DND-41 (cell line): ENCODE results near the gene NUFIP2.

Source experiments
- ATAC-seq: fragments of 200-7000 bp; cut with Tn5 transposase; 3 replicates; pipeline ENCODE4 v1.9.1; 2021; ENCODE audit warnings: low read depth; ENCODE audit not compliant: insufficient read depth
- DNase-seq: peaks from one replicate; pipeline ENCODE4 v3.0.0-alpha.2; 2020
- H2AFZ ChIP-seq: 2 replicates; pipeline ENCODE4 v1.6.0; 2012; ENCODE audit warnings: low read depth, low read length
- H3K27ac ChIP-seq: 2 replicates; pipeline ENCODE4 v1.5.1; 2012; ENCODE audit warnings: low read length, inconsistent platforms
- H3K27me3 ChIP-seq: fragments of 200-600 bp; sonication (generic); 2 replicates; pipeline ENCODE4 v1.6.0; 2012; ENCODE audit warnings: low read length, mild to moderate bottlenecking, inconsistent platforms; ENCODE audit not compliant: insufficient read depth, poor library complexity
- H3K36me3 ChIP-seq: 2 replicates; pipeline ENCODE4 v1.5.1; 2012; ENCODE audit warnings: low read length, inconsistent platforms; ENCODE audit not compliant: insufficient read depth
- H3K4me1 ChIP-seq: 2 replicates; pipeline ENCODE4 v1.5.1; 2012; ENCODE audit warnings: mild to moderate bottlenecking, low read length; ENCODE audit not compliant: insufficient read depth
- H3K4me2 ChIP-seq: 2 replicates; pipeline ENCODE4 v1.6.0; 2012; ENCODE audit warnings: mild to moderate bottlenecking, moderate library complexity, low read length, inconsistent platforms; ENCODE audit not compliant: insufficient read depth
- H3K4me3 ChIP-seq, 2 experiments: fragments of 200-600 bp in 1 of 2; shearing (Covaris generic) in 1 of 2; 2 replicates each; pipeline ENCODE4 v1.5.1; 2012 to 2016; ENCODE audit warnings: inconsistent platforms in 2 of 2, low read length in 2 of 2, mild to moderate bottlenecking in 2 of 2, low read depth in 1 of 2, moderate library complexity in 1 of 2
- H3K79me2 ChIP-seq: 2 replicates; pipeline ENCODE4 v1.6.0; 2012; ENCODE audit warnings: low read length, inconsistent platforms; ENCODE audit not compliant: insufficient read depth
- H3K9ac ChIP-seq: 2 replicates; pipeline ENCODE4 v1.6.0; 2012; ENCODE audit warnings: low read depth, mild to moderate bottlenecking, inconsistent platforms, low read length, moderate library complexity
- H3K9me3 ChIP-seq: 2 replicates; pipeline ENCODE4 v1.5.1; 2012; ENCODE audit warnings: low read length, moderate library complexity, mild to moderate bottlenecking, inconsistent platforms; ENCODE audit not compliant: insufficient read depth, severe bottlenecking
- H4K20me1 ChIP-seq: 2 replicates; pipeline ENCODE4 v1.6.0; 2012; ENCODE audit warnings: low read length; ENCODE audit not compliant: insufficient read depth
- EZH2 ChIP-seq: IDR thresholded peaks from 3 replicates; pipeline ENCODE4 v1.6.1; 2012; ENCODE audit warnings: borderline replicate concordance, low read depth, mild to moderate bottlenecking, moderate library complexity, low read length, inconsistent platforms; ENCODE audit not compliant: severe bottlenecking
- TF ChIP-seq, protein P1 (sequence below): IDR thresholded peaks from 2 replicates; pipeline ENCODE4 v1.5.1; 2012; ENCODE audit warnings: borderline replicate concordance, low read length, moderate library complexity, mild to moderate bottlenecking; ENCODE audit not compliant: poor library complexity, severe bottlenecking; ENCODE audit errors: extremely low read depth

NUFIP2 gene

DNA sequence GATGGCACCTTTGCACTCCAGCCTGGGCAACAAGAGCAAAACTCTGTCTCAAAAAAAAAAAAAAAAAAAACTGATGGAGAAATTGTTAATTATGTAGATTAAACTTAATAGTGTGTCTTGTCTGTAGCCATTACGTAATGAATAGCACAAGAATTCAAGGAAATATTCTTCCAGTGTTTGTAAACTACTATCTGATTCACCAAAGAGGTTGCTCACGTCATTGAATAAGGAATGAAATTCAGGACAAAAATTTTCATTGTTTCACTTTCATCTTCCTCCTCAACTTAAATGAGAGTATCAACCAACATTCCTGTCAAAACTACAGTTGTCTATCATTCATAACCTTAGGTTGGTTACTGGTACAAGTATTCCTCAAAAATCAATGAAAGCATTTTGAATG is 83.1 kb downstream of the NUFIP2 start:
- H2AFZ ChIP-seq: no peak overlapping the region
- H3K9me3 ChIP-seq: no peaks in the 10 kb centered on the region
- H3K4me2 ChIP-seq: no peak overlapping the region
- peaks cover 3% of the 10 kb centered on the region for H3K27me3 ChIP-seq
- H4K20me1 ChIP-seq: no peaks in the 10 kb centered on the region
- DNase-seq (no peak), ATAC-seq (no peak)
- H3K4me1 ChIP-seq: no peaks in the 10 kb centered on the region
- TF ChIP-seq, protein P1, sequence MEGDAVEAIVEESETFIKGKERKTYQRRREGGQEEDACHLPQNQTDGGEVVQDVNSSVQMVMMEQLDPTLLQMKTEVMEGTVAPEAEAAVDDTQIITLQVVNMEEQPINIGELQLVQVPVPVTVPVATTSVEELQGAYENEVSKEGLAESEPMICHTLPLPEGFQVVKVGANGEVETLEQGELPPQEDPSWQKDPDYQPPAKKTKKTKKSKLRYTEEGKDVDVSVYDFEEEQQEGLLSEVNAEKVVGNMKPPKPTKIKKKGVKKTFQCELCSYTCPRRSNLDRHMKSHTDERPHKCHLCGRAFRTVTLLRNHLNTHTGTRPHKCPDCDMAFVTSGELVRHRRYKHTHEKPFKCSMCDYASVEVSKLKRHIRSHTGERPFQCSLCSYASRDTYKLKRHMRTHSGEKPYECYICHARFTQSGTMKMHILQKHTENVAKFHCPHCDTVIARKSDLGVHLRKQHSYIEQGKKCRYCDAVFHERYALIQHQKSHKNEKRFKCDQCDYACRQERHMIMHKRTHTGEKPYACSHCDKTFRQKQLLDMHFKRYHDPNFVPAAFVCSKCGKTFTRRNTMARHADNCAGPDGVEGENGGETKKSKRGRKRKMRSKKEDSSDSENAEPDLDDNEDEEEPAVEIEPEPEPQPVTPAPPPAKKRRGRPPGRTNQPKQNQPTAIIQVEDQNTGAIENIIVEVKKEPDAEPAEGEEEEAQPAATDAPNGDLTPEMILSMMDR: no peak
- TF ChIP-seq EZH2: no peak
- H3K4me3 ChIP-seq: no peak overlapping the region
- no peak overlapping the region for H3K9ac ChIP-seq
- no peak overlapping the region for H3K27ac ChIP-seq
- no peaks in the 10 kb centered on the region for H3K79me2 ChIP-seq
- H3K36me3 ChIP-seq: no peaks in the 10 kb centered on the region

DNA sequence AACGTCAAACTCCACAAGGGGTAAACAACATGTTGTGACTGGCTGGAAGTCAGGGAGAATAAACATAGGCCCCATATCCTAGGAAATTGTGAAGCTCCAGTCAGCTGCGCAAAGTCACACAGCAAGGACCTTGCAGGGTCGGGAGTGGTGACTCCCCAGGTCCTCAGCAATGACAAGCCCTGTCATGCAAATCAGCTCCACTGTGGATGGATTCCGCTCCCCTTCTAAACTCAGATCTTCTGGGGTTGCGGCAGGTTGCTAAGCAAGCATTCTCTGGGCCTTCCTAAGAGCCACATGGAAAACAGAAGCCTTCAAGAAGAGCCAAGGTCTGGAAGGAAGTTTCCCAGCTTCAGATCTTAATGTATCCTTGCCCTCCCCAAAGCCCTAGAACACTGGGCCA is 84.9 kb downstream of the NUFIP2 start:
- TF ChIP-seq EZH2: no peak
- TF ChIP-seq, protein P1: no peak
- Histone ChIP-seq H4K20me1 (no peaks in the 10 kb centered on the region), H3K9me3 (no peaks in the 10 kb centered on the region), H3K4me3 (no peak overlapping the region), H3K36me3 (no peaks in the 10 kb centered on the region), H3K27ac (no peak overlapping the region), H3K4me2 (no peak overlapping the region), H2AFZ (no peak overlapping the region), H3K4me1 (no peaks in the 10 kb centered on the region), H3K27me3 (peaks cover 6% of the 10 kb centered on the region), H3K9ac (no peak overlapping the region), H3K79me2 (no peaks in the 10 kb centered on the region)
- DNase-seq (no peak), ATAC-seq (no peak)

DNA sequence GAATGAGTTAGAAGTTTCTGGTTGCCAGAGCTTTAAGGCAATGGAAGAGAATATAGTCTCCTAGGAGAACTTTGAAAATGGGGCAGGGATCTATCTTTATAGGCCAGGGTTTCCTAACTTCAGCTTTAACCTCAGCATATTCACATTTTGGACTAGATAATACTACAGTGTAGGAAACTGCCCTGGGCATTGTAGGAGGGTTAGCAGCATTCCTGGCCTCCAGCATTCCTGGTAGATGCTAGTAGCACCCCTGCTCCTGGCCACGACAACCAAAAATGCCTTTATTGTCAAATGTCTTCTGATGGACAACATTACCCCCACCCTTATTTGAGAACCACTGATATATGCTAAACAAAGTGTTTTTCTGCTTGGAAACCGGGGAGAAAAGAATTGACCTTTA is 86.0 kb downstream of the NUFIP2 start:
- Histone ChIP-seq H2AFZ (no peak overlapping the region), H3K4me3 (no peak overlapping the region), H3K27ac (no peak overlapping the region), H3K9ac (no peak overlapping the region), H3K4me1 (no peaks in the 10 kb centered on the region), H3K27me3 (peaks cover 6% of the 10 kb centered on the region), H3K9me3 (no peaks in the 10 kb centered on the region), H3K79me2 (no peaks in the 10 kb centered on the region), H3K4me2 (no peak overlapping the region), H3K36me3 (no peaks in the 10 kb centered on the region), H4K20me1 (no peaks in the 10 kb centered on the region)
- ATAC-seq (no peak), DNase-seq (no peak)
- TF ChIP-seq, protein P1: no peak
